H1 (cell line): ENCODE measurements around the gene TNFRSF14. TPM values are rescaled to one million over a fixed set of nuclear protein-coding genes. Genes with fewer than 3 reads are reported as not detected.

ENCODE experiments used
- BACH1 ChIP-seq: IDR thresholded peaks from 2 replicates; pipeline ENCODE4 v1.6.1; 2012; ENCODE audit warnings: low read length, improper control_type of control experiment
- CHD1 ChIP-seq: IDR thresholded peaks from 2 replicates; pipeline ENCODE4 v1.6.1; 2012; ENCODE audit warnings: low read depth, low read length, improper control_type of control experiment
- CREB1 ChIP-seq: IDR thresholded peaks from 2 replicates; pipeline ENCODE4 v1.6.1; 2012; ENCODE audit warnings: inconsistent platforms
- MAFK ChIP-seq: IDR thresholded peaks from 2 replicates; pipeline ENCODE4 v1.6.1; 2012; ENCODE audit warnings: low read depth, mild to moderate bottlenecking, improper control_type of control experiment, low read length
- POLR2AphosphoS5 ChIP-seq: IDR thresholded peaks from 2 replicates; pipeline ENCODE4 v1.6.1; 2011; ENCODE audit warnings: low read depth, low read length
- RAD21 ChIP-seq, 2 experiments: IDR thresholded peaks in 1 of 2; conservative IDR thresholded peaks in 1 of 2; 2 replicates each; pipeline ENCODE4 v1.6.1; 2011; ENCODE audit warnings: low read depth in 2 of 2, low read length in 2 of 2, improper control_type of control experiment in 1 of 2, inconsistent platforms in 1 of 2, mild to moderate bottlenecking in 1 of 2, moderate library complexity in 1 of 2
- RBBP5 ChIP-seq: IDR thresholded peaks from 2 replicates; pipeline ENCODE4 v1.7.1; 2012; ENCODE audit warnings: low read depth, mild to moderate bottlenecking, inconsistent platforms, low read length, moderate library complexity, borderline replicate concordance
- RNF2 ChIP-seq: fragments of 200-900, 300-1000 bp; sonication (generic); IDR thresholded peaks from 2 replicates; pipeline ENCODE4 v1.7.1; 2016; ENCODE audit warnings: borderline replicate concordance, low read depth, mild to moderate bottlenecking, antibody characterized with exemption, low read length; ENCODE audit not compliant: poor library complexity, severe bottlenecking; ENCODE audit errors: missing control alignments
- SAP30 ChIP-seq: fragments of 300-600 bp; sonication (generic); IDR thresholded peaks from 2 replicates; pipeline ENCODE4 v1.7.1; 2012; ENCODE audit warnings: low read length, moderate library complexity, mild to moderate bottlenecking, inconsistent platforms; ENCODE audit not compliant: insufficient read depth, insufficient replicate concordance
- TAF1 ChIP-seq: IDR thresholded peaks from 2 replicates; pipeline ENCODE4 v1.6.1; 2011; ENCODE audit warnings: mild to moderate bottlenecking, low read depth, low read length
- YY1 ChIP-seq: IDR thresholded peaks from 2 replicates; pipeline ENCODE4 v1.6.1; 2011; ENCODE audit warnings: low read depth, mild to moderate bottlenecking, low read length
- polyA plus RNA-seq, 7 experiments: library from polyadenylated mRNA; depleted of rRNA in 3 of 7; stranded (reverse) in 5 of 7; unstranded in 2 of 7; fragments of >200 nt in 5 of 7; fragments of 200-250 nt in 2 of 7; gene quantifications; 1 replicate in 5 of 7; 2 replicates in 1 of 7; 4 replicates in 1 of 7; pipeline versions ENCODE4 v1.2.1 to v1.2.3, GENCODE V29; 2011 to 2013; ENCODE audit warnings: missing spikeins in 2 of 7, mixed read lengths in 2 of 7
- total RNA-seq: library from RNA; stranded (reverse); fragmentation: NEBNext Ultra II Directional; extraction: Animal tissue kit (Norgen Biotek cat#: 25700); gene quantifications from 2 replicates; pipeline ENCODE4 v1.2.1, GENCODE V29; 2021
- TF ChIP-seq, protein P1 (sequence below): IDR thresholded peaks from 2 replicates; pipeline ENCODE4 v1.6.1; 2012; ENCODE audit warnings: inconsistent platforms
- TF ChIP-seq, protein P2 (sequence below), 3 experiments: IDR thresholded peaks; 1 replicate in 2 of 3; 2 replicates in 1 of 3; pipeline versions ENCODE4 v1.5.1 to v1.6.1; 2011; ENCODE audit warnings: low read length in 3 of 3, mild to moderate bottlenecking in 3 of 3, inconsistent platforms in 2 of 3, low read depth in 1 of 3, moderate library complexity in 1 of 3; ENCODE audit not compliant: insufficient read depth in 1 of 3; ENCODE audit errors: control extremely low read depth in 1 of 3
- TF ChIP-seq, protein P3 (sequence below): IDR thresholded peaks from 2 replicates; pipeline ENCODE4 v1.6.1; 2012; ENCODE audit warnings: inconsistent platforms

TNFRSF14 gene
- total and polyA plus RNA-seq, 2 of the 8 experiments (the other 6 are each of a cell fraction or from before 2014, with no cell fraction given), result 0.36 to 0.50 TPM

DNA sequence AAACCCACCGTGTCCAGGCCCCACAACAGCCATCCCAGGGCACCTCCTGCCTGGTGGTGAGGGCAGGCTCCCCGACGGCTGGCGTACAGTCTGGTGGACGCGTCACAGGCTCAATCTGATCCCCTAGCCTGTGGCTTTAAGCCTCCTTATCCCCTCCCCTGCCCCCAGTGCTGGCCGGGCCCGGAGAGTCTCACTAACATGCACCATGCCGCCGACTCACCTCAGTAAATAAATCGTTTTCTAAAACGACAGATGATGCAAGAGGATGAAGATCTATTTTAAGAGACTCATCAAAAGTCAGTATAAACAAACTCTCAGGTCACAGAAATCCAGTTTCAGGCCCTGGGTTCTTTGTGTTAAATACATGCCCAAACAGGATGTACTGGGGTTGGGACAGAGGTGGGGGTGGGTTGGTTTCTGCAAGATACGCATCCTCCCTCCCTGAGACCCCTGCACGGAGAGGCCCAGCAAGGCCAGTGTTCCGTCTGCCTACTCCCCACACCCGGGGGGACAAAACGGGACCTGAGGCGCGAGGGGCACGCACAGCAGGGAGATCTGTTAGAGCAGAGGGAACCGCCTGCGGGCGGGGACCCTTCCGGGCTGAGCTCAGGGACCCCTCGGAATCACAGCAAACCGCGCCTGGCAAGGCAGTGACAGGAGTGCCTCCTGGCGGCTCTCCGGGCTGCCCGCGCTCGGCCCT, 32.8 kb upstream of the TNFRSF14 start (continued):
- TF ChIP-seq, protein P1, sequence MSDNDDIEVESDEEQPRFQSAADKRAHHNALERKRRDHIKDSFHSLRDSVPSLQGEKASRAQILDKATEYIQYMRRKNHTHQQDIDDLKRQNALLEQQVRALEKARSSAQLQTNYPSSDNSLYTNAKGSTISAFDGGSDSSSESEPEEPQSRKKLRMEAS, result no peak
- no peak for TF ChIP-seq BACH1
- TF ChIP-seq MAFK, result no peak
- TF ChIP-seq YY1, result no peak
- TF ChIP-seq TAF1, result no peak
- no peak for TF ChIP-seq CREB1
- peak; percentile 44 to 60 for TF ChIP-seq RAD21 (IDR thresholded peaks at IDR 0.05 in 1 of 2, conservative IDR thresholded peaks at IDR 0.05 in 1 of 2; ENCODE audit: low read depth in 2 of 2, low read length in 2 of 2)
- TF ChIP-seq, protein P2, sequence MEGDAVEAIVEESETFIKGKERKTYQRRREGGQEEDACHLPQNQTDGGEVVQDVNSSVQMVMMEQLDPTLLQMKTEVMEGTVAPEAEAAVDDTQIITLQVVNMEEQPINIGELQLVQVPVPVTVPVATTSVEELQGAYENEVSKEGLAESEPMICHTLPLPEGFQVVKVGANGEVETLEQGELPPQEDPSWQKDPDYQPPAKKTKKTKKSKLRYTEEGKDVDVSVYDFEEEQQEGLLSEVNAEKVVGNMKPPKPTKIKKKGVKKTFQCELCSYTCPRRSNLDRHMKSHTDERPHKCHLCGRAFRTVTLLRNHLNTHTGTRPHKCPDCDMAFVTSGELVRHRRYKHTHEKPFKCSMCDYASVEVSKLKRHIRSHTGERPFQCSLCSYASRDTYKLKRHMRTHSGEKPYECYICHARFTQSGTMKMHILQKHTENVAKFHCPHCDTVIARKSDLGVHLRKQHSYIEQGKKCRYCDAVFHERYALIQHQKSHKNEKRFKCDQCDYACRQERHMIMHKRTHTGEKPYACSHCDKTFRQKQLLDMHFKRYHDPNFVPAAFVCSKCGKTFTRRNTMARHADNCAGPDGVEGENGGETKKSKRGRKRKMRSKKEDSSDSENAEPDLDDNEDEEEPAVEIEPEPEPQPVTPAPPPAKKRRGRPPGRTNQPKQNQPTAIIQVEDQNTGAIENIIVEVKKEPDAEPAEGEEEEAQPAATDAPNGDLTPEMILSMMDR (IDR thresholded peaks at IDR 0.05; ENCODE audit: control extremely low read depth in 1 of 3, insufficient read depth in 1 of 3, low read depth in 1 of 3, low read length in 3 of 3), result peak in 2 of 3 experiments; percentile 58 to 59; a peak in 3 of 4 replicates
- TF ChIP-seq CHD1, result no peak
- no peak for TF ChIP-seq POLR2AphosphoS5
- TF ChIP-seq SAP30, result no peak
- no peak for TF ChIP-seq RBBP5
- no peak for TF ChIP-seq RNF2
- TF ChIP-seq, protein P3, sequence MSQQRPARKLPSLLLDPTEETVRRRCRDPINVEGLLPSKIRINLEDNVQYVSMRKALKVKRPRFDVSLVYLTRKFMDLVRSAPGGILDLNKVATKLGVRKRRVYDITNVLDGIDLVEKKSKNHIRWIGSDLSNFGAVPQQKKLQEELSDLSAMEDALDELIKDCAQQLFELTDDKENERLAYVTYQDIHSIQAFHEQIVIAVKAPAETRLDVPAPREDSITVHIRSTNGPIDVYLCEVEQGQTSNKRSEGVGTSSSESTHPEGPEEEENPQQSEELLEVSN, result no peak
